ENCODE measurements around the gene TRIO. TPM values are rescaled to one million over a fixed set of nuclear protein-coding genes. Genes with fewer than 3 reads are reported as not detected.

Gene TRIO
- polyA plus RNA-seq, 1 donor (not counting 4 experiments of a cell fraction or from before 2014, with no cell fraction given), result 57.2 TPM

- dilution Hi-C loops (cut with MboI; ENCODE audit: extremely low pct_ligation_motif_present, low sequenced_read_pairs), result no loop called here
- Histone ChIP-seq H3K9me1 (ENCODE audit: control insufficient read depth, extremely low read depth, insufficient read depth, low read length) (no peaks in the 10 kb centered on the region), H3K27ac (ENCODE audit: control insufficient read depth, insufficient read depth, low read length) (no peak overlapping the region), H3K9ac (ENCODE audit: control insufficient read depth, extremely low read depth, insufficient read depth, low read length) (no peak overlapping the region), H3K27me3 (ENCODE audit: control insufficient read depth, extremely low read depth, insufficient read depth, low read length) (no peaks in the 10 kb centered on the region), H3K4me3 (ENCODE audit: control insufficient read depth in 2 of 3, extremely low read depth in 1 of 3, insufficient read depth in 2 of 3, low read depth in 1 of 3, low read length in 3 of 3) (no peak overlapping the region), H2AFZ (ENCODE audit: control insufficient read depth, low read length) (no peak overlapping the region), H3K4me1 (ENCODE audit: control insufficient read depth, extremely low read depth, insufficient read depth, low read length) (no peaks in the 10 kb centered on the region), H4K20me1 (ENCODE audit: control insufficient read depth, extremely low read depth, insufficient read depth, low read length) (no peaks in the 10 kb centered on the region), H3K9me3 (ENCODE audit: control insufficient read depth, low read depth, low read length) (no peaks in the 10 kb centered on the region), H3K36me3 (ENCODE audit: control insufficient read depth in 2 of 2, extremely low read depth in 1 of 2, insufficient read depth in 2 of 2, low read length in 2 of 2) (peaks cover 37 to 53% of the 10 kb centered on the region in 2 experiments), H3K4me2 (ENCODE audit: control insufficient read depth, extremely low read depth, insufficient read depth, low read depth, low read length) (no peak overlapping the region), H3K79me2 (ENCODE audit: control insufficient read depth, insufficient read depth, low read length) (peaks cover under 1% of the 10 kb centered on the region)
- DNase-seq (ENCODE audit: low read depth, low spot score), result no peak
- TF ChIP-seq EZH2 (IDR thresholded peaks at IDR 0.05; ENCODE audit: low read length), result no peak
- TF ChIP-seq, protein P1, sequence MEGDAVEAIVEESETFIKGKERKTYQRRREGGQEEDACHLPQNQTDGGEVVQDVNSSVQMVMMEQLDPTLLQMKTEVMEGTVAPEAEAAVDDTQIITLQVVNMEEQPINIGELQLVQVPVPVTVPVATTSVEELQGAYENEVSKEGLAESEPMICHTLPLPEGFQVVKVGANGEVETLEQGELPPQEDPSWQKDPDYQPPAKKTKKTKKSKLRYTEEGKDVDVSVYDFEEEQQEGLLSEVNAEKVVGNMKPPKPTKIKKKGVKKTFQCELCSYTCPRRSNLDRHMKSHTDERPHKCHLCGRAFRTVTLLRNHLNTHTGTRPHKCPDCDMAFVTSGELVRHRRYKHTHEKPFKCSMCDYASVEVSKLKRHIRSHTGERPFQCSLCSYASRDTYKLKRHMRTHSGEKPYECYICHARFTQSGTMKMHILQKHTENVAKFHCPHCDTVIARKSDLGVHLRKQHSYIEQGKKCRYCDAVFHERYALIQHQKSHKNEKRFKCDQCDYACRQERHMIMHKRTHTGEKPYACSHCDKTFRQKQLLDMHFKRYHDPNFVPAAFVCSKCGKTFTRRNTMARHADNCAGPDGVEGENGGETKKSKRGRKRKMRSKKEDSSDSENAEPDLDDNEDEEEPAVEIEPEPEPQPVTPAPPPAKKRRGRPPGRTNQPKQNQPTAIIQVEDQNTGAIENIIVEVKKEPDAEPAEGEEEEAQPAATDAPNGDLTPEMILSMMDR (optimal IDR thresholded peaks at IDR 0.05 in 1 of 3, IDR thresholded peaks at IDR 0.05 in 1 of 3, conservative IDR thresholded peaks at IDR 0.05 in 1 of 3; ENCODE audit: extremely low read depth in 1 of 3, insufficient read depth in 2 of 3, low read length in 3 of 3), result no peak
- no peak for FAIRE-seq
Observed at GRCh38 chr5:14415698-14416074, 272.5 kb downstream of the TRIO start.

- H3K9me3 ChIP-seq (ENCODE audit: control insufficient read depth, low read depth, low read length), result no peaks in the 10 kb centered on the region
- no peak overlapping the region for H2AFZ ChIP-seq (ENCODE audit: control insufficient read depth, low read length)
- DNase-seq (ENCODE audit: low read depth, low spot score), result no peak
- peaks cover 5% of the 10 kb centered on the region for H3K79me2 ChIP-seq (ENCODE audit: control insufficient read depth, insufficient read depth, low read length)
- H3K36me3 ChIP-seq (ENCODE audit: control insufficient read depth in 2 of 2, extremely low read depth in 1 of 2, insufficient read depth in 2 of 2, low read length in 2 of 2), result peaks cover 42 to 54% of the 10 kb centered on the region in 2 experiments
- TF ChIP-seq, protein P1 (optimal IDR thresholded peaks at IDR 0.05 in 1 of 3, IDR thresholded peaks at IDR 0.05 in 1 of 3, conservative IDR thresholded peaks at IDR 0.05 in 1 of 3; ENCODE audit: extremely low read depth in 1 of 3, insufficient read depth in 2 of 3, low read length in 3 of 3), result no peak
- TF ChIP-seq EZH2 (IDR thresholded peaks at IDR 0.05; ENCODE audit: low read length), result no peak
- H3K4me1 ChIP-seq (ENCODE audit: control insufficient read depth, extremely low read depth, insufficient read depth, low read length), result peaks cover 2% of the 10 kb centered on the region
- no peak overlapping the region for H3K4me3 ChIP-seq (ENCODE audit: control insufficient read depth in 2 of 3, extremely low read depth in 1 of 3, insufficient read depth in 2 of 3, low read depth in 1 of 3, low read length in 3 of 3)
- H3K27me3 ChIP-seq (ENCODE audit: control insufficient read depth, extremely low read depth, insufficient read depth, low read length), result no peaks in the 10 kb centered on the region
- H3K4me2 ChIP-seq (ENCODE audit: control insufficient read depth, extremely low read depth, insufficient read depth, low read depth, low read length), result no peak overlapping the region
- no peak overlapping the region for H3K9ac ChIP-seq (ENCODE audit: control insufficient read depth, extremely low read depth, insufficient read depth, low read length)
- dilution Hi-C loops (cut with MboI; ENCODE audit: extremely low pct_ligation_motif_present, low sequenced_read_pairs), result no loop called here
- no peak overlapping the region for H3K27ac ChIP-seq (ENCODE audit: control insufficient read depth, insufficient read depth, low read length)
- no peaks in the 10 kb centered on the region for H4K20me1 ChIP-seq (ENCODE audit: control insufficient read depth, extremely low read depth, insufficient read depth, low read length)
- FAIRE-seq, result no peak
- peaks cover 2% of the 10 kb centered on the region for H3K9me1 ChIP-seq (ENCODE audit: control insufficient read depth, extremely low read depth, insufficient read depth, low read length)
Observed at GRCh38 chr5:14416621-14417275, 273.6 kb downstream of the TRIO start.

Data from keratinocyte (primary cell).